EL (cell line): ENCODE data around the gene NMNAT1.
A peak's percentile ranks its signal among the peaks of the same experiment; 100 is the strongest.
"Not testable (repeated sequence)": the region's sequence is repeated elsewhere in the genome, so short reads cannot be mapped to it uniquely, and the experiment has no call there.

Source experiments
- DNase-seq: peaks from one replicate; pipeline ENCODE4 v3.0.0-alpha.2; 2016

NMNAT1 gene

GRCh38 chr1:9922342-9922741 lies 20.9 kb upstream of the NMNAT1 start:
- DNase-seq, result no peak

GRCh38 chr1:9927259-9927658 lies 16.0 kb upstream of the NMNAT1 start:
- no peak for DNase-seq

GRCh38 chr1:9929431-9930385 lies 13.6 kb upstream of the NMNAT1 start:
- DNase-seq, result no peak

- DNase-seq, result peak; percentile 63
Measured at GRCh38 chr1:9942399-9942938, 806 bp upstream of the NMNAT1 start.

GRCh38 chr1:9946315-9946714 lies 3.0 kb downstream of the NMNAT1 start:
- no peak for DNase-seq

- no peak for DNase-seq
Measured at GRCh38 chr1:9957726-9958125, 14.5 kb downstream of the NMNAT1 start.

- DNase-seq, result no peak
Measured at GRCh38 chr1:9960011-9960410, 16.7 kb downstream of the NMNAT1 start.

GRCh38 chr1:9960706-9961562 lies 17.7 kb downstream of the NMNAT1 start:
- no peak for DNase-seq

- DNase-seq, result no peak
Measured at GRCh38 chr1:9984253-9984652, 41.0 kb downstream of the NMNAT1 start.

- no peak for DNase-seq
Measured at GRCh38 chr1:9985001-9985400, 41.7 kb downstream of the NMNAT1 start.

- no peak for DNase-seq
Measured at GRCh38 chr1:9989773-9990172, 46.5 kb downstream of the NMNAT1 start.

- no peak for DNase-seq
Measured at GRCh38 chr1:9990944-9991343, 47.7 kb downstream of the NMNAT1 start.

GRCh38 chr1:9992910-9993309 lies 49.6 kb downstream of the NMNAT1 start:
- DNase-seq, result no peak

- no peak for DNase-seq
Measured at GRCh38 chr1:9993561-9994075, 50.3 kb downstream of the NMNAT1 start.

- DNase-seq, result peak; percentile 23
Measured at GRCh38 chr1:9996624-9997582, 53.6 kb downstream of the NMNAT1 start, which contains the start of gene RBP7. Gene RBP7 (plus strand): TSS chr1:9997228. CDS start chr1:9997259, 31 bp downstream.

- no peak for DNase-seq
Measured at GRCh38 chr1:10001016-10001665, 57.9 kb downstream of the NMNAT1 start.

- DNase-seq, result not testable (repeated sequence)
Measured at GRCh38 chr1:10005248-10005647, 62.0 kb downstream of the NMNAT1 start.

- DNase-seq, result no peak
Measured at GRCh38 chr1:10007169-10007568, 63.9 kb downstream of the NMNAT1 start.

- DNase-seq, result peak; percentile 28
Measured at GRCh38 chr1:10014016-10014415, 70.7 kb downstream of the NMNAT1 start.

GRCh38 chr1:10019561-10019960 lies 76.3 kb downstream of the NMNAT1 start:
- DNase-seq, result no peak

GRCh38 chr1:10020086-10020485 lies 76.8 kb downstream of the NMNAT1 start:
- no peak for DNase-seq
